ENCODE results near the gene CALCOCO1. TPM values are rescaled to one million over a fixed set of nuclear protein-coding genes. Genes with fewer than 3 reads are reported as not detected.

The CALCOCO1 gene
- total and polyA plus RNA-seq, 10 of the 15 experiments (the other 5 are each of a cell fraction or from before 2014, with no cell fraction given): 2.8 to 55.9 (median 13.7) TPM

DNA sequence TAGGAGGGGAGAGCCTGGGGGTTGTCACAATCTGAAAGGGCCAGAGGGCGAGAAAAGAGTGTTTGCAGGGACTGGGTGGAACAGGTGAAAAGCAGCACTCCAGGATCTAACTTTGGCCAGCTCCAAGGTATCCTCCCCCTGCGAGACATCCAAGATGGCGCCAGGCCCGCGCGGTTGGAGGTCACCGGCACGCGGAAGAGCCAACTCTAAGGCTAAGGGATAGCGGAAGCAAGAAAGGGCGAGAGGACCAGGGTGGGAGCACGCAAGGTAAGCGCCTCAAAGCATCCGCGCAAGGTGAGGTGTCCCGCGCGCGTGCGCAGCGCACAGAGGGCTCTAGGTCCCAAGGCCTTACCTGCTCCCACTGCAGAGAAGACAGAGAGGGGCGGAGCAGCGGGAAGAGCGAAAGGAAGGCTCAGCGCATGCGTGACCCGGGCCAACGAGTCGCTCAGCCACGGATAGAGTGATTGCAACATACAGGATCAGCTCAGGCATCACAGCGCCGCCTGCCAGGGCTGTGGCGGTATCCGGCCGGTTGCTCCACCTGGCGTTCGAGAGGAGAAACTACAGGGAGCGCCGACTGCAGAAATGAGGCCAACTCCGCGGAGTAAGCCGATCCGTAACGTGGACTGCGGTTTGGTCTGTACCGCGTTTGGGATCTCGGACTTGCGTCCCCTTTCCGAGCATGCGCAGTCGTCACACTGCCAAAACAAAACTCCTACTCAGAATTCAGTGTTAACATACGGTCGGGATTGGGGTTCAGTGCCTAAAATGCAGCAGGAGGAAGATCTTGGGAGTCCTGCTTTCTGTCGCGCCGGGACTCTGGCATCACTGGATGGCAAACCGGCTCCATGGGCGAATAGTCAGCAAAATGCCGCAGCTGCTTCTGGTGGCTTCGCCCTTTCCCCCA, 51.3 kb downstream of the CALCOCO1 start, which contains the start of gene ATP5MC2 (continued):
- TF ChIP-seq IKZF2 (IDR thresholded peaks at IDR 0.05) (peak; percentile 88 to 91), ZNF384 (IDR thresholded peaks at IDR 0.05; ENCODE audit: borderline replicate concordance, low read depth, low read length) (no peak; the same call in 1 of the 2 replicates), RAD51 (IDR thresholded peaks at IDR 0.05) (peak; percentile 45; the same call in 1 of the 2 replicates), USF2 (IDR thresholded peaks at IDR 0.05; ENCODE audit: borderline replicate concordance, low read depth, low read length) (no peak), NFYB (IDR thresholded peaks at IDR 0.05; ENCODE audit: insufficient read depth, low read depth, low read length) (no peak), JUNB (IDR thresholded peaks at IDR 0.05) (no peak), SREBF2 (IDR thresholded peaks at IDR 0.05; ENCODE audit: low read length) (no peak), FOS (IDR thresholded peaks at IDR 0.05; ENCODE audit: borderline replicate concordance, extremely low read depth, insufficient read length) (no peak), KLF5 (IDR thresholded peaks at IDR 0.05; ENCODE audit: partially characterized antibody) (no peak), ZNF274 (IDR thresholded peaks at IDR 0.05; ENCODE audit: insufficient read depth, insufficient read length) (no peak), PAX5 (IDR thresholded peaks at IDR 0.05; ENCODE audit: borderline replicate concordance, low read depth, low read length) (peak; percentile 76; the same call in 1 of the 2 replicates), EED (IDR thresholded peaks at IDR 0.05; ENCODE audit: low read depth) (peak; percentile 83), YBX1 (IDR thresholded peaks at IDR 0.05) (no peak), MYB (IDR thresholded peaks at IDR 0.05; ENCODE audit: borderline replicate concordance, low read depth, low read length) (no peak), NRF1 (conservative IDR thresholded peaks at IDR 0.05; ENCODE audit: low read depth, low read length) (peak; percentile 94), TCF7 (IDR thresholded peaks at IDR 0.05; ENCODE audit: borderline replicate concordance) (no peak), DPF2 (IDR thresholded peaks at IDR 0.05) (peak; percentile 64; the same call in 1 of the 2 replicates), E2F8 (IDR thresholded peaks at IDR 0.05; ENCODE audit: low read depth, partially characterized antibody) (no peak), POU2F2 (IDR thresholded peaks at IDR 0.05; ENCODE audit: borderline replicate concordance, low read depth, low read length) (0 out of 3 replicates have a peak, but pooled peaks have one; percentile 33), SIN3A (IDR thresholded peaks at IDR 0.05; ENCODE audit: low read depth, low read length) (no peak), RBBP5 (conservative IDR thresholded peaks at IDR 0.05) (no peak), ZZZ3 (IDR thresholded peaks at IDR 0.05; ENCODE audit: control insufficient read depth, insufficient read length, low read depth) (no peak), CHD4 (IDR thresholded peaks at IDR 0.05) (no peak), ZBTB4 (CRISPR knock-in tag; IDR thresholded peaks at IDR 0.05) (no peak), EZH2 (IDR thresholded peaks at IDR 0.05; ENCODE audit: borderline replicate concordance, control insufficient read depth, low read depth, low read length) (no peak)

All from GM12878 (cell line).